BLaER1 (cell line): Measurements from ENCODE around the gene GAS2.

Source experiments
- H3K27ac ChIP-seq: shearing (Covaris generic); formaldehyde crosslinking; 2 replicates; pipeline ENCODE4 v1.8.1; 2022
- H3K27me3 ChIP-seq: shearing (Covaris generic); formaldehyde crosslinking; 2 replicates; pipeline ENCODE4 v1.8.1; 2022
- H3K36me3 ChIP-seq: shearing (Covaris generic); formaldehyde crosslinking; 2 replicates; pipeline ENCODE4 v1.8.1; 2022
- H3K4me1 ChIP-seq: shearing (Covaris generic); formaldehyde crosslinking; 2 replicates; pipeline ENCODE4 v1.8.1; 2022
- H3K4me2 ChIP-seq: shearing (Covaris generic); formaldehyde crosslinking; 2 replicates; pipeline ENCODE4 v1.8.1; 2022
- H3K4me3 ChIP-seq: shearing (Covaris generic); formaldehyde crosslinking; 2 replicates; pipeline ENCODE4 v1.8.1; 2022
- H3K9ac ChIP-seq: shearing (Covaris generic); formaldehyde crosslinking; 2 replicates; pipeline ENCODE4 v1.8.1; 2022
- H3K9me3 ChIP-seq: shearing (Covaris generic); formaldehyde crosslinking; 2 replicates; pipeline ENCODE4 v1.8.1; 2022
- H4K20me1 ChIP-seq: shearing (Covaris generic); formaldehyde crosslinking; 2 replicates; pipeline ENCODE4 v1.8.1; 2022
- Cebpa-rat ChIP-seq: shearing (Covaris generic); IDR thresholded peaks from 2 replicates; pipeline ENCODE4 v1.8.1; 2022

GAS2 gene

DNA sequence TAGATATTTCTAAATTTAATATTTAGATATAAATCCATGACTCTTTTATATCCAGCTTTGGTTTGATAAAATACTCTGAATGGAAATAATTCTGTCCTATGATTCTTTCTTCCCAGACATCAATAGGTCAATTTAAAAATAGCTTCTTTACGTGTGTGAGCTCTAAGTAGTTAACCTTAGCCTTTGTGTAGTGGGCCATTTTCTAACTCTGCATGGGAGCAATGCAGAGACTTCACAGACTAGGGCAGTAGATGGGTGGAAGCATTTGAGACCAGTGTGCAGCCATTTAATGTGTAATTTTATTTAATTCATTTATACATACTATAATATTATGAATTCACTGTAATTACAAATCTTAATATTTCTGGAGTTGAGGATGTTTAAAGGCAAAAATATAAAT is 23.8 kb downstream of the GAS2 start:
- H3K4me3 ChIP-seq, result no peak overlapping the region
- H3K4me2 ChIP-seq, result no peak overlapping the region
- no peaks in the 10 kb centered on the region for H4K20me1 ChIP-seq
- no peak for TF ChIP-seq Cebpa-rat
- H3K27me3 ChIP-seq, result no peaks in the 10 kb centered on the region
- no peak overlapping the region for H3K9ac ChIP-seq
- H3K9me3 ChIP-seq, result no peaks in the 10 kb centered on the region
- H3K4me1 ChIP-seq, result peaks cover 6% of the 10 kb centered on the region; the same call in 1 of the 2 replicates
- H3K27ac ChIP-seq, result no peak overlapping the region
- no peaks in the 10 kb centered on the region for H3K36me3 ChIP-seq

DNA sequence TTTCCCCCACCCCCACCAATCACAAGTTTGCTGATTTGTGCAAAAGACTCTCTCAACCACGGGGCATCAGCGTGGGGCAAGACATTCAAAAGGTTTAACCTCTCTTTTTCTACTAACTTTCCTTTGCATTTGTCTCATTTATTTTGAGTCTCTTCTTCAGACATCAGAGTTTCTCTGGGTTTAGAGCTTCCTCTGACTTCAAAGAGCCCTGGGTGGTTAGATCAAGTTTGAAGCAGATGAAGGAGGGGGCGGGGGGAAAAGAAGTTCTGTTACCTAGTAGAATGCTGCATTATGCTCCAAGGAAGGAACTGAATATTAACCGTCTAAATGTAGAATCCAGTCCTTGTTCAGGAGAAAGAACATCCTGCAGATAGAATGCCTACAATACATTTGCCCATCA is 24.5 kb downstream of the GAS2 start:
- no peak overlapping the region for H3K4me3 ChIP-seq
- no peaks in the 10 kb centered on the region for H3K27me3 ChIP-seq
- peak overlapping the region; percentile 9; the same call in 1 of the 2 replicates for H3K4me2 ChIP-seq
- H3K9ac ChIP-seq, result no peak overlapping the region
- H3K4me1 ChIP-seq, result peaks cover 6% of the 10 kb centered on the region; the same call in 1 of the 2 replicates
- no peak for TF ChIP-seq Cebpa-rat
- no peaks in the 10 kb centered on the region for H3K9me3 ChIP-seq
- no peak overlapping the region for H3K27ac ChIP-seq
- H3K36me3 ChIP-seq, result no peaks in the 10 kb centered on the region
- no peaks in the 10 kb centered on the region for H4K20me1 ChIP-seq

GRCh38 chr11:22699388-22699787 is 33.0 kb downstream of the GAS2 start:
- Histone ChIP-seq H3K4me2 (no peak overlapping the region), H3K36me3 (no peaks in the 10 kb centered on the region), H3K4me1 (no peaks in the 10 kb centered on the region), H4K20me1 (no peaks in the 10 kb centered on the region), H3K27me3 (no peaks in the 10 kb centered on the region), H3K27ac (no peak overlapping the region), H3K4me3 (no peak overlapping the region), H3K9me3 (no peaks in the 10 kb centered on the region), H3K9ac (no peak overlapping the region)
- no peak for TF ChIP-seq Cebpa-rat

DNA sequence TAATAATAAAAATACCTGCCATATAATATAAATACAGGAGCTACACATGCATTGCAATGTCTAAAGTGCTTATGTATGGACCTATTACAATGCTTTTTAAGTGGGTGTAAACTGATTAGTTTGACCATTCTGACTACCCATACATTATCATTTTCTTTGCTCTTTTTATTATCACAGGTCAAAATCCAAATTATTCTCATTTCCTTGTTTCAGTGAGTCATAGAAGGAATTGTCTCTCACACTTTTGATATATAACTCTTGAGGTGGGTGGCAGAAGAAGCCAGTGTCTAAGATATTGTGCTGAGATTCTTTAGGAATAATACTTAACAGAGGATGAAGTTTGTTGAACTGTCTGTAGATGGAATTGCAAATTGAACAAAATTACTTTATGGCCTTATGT is 35.6 kb downstream of the GAS2 start:
- no peak for TF ChIP-seq Cebpa-rat
- Histone ChIP-seq H3K4me1 (no peaks in the 10 kb centered on the region), H3K4me3 (no peak overlapping the region), H3K27me3 (no peaks in the 10 kb centered on the region), H3K4me2 (no peak overlapping the region), H4K20me1 (no peaks in the 10 kb centered on the region), H3K36me3 (no peaks in the 10 kb centered on the region), H3K27ac (no peak overlapping the region), H3K9ac (no peak overlapping the region), H3K9me3 (no peaks in the 10 kb centered on the region)

DNA sequence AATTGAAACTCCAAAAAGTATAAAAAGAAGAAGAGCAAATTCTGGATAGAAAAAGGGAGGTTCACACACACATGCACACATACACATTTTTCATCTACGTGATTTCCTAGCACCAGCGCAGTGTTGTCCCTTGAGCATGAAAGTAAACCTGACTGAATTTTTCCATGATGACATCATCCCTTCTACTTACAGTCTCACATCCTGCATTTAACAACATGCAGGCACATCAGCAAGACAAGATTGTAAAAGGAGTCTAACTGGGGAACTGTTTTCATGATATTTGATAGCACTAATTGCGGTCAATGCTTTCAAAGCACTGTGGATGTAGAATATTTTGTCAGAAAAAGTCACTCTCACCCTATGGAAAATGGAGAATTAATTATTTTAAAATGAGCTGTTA is 36.6 kb downstream of the GAS2 start:
- Histone ChIP-seq H3K36me3 (no peaks in the 10 kb centered on the region), H3K4me2 (no peak overlapping the region), H3K9ac (no peak overlapping the region), H3K4me1 (no peaks in the 10 kb centered on the region), H3K4me3 (no peak overlapping the region), H3K9me3 (no peaks in the 10 kb centered on the region), H4K20me1 (no peaks in the 10 kb centered on the region), H3K27me3 (no peaks in the 10 kb centered on the region), H3K27ac (no peak overlapping the region)
- no peak for TF ChIP-seq Cebpa-rat

GRCh38 chr11:22703591-22703990 is 37.2 kb downstream of the GAS2 start:
- no peak for TF ChIP-seq Cebpa-rat
- Histone ChIP-seq H3K4me1 (no peaks in the 10 kb centered on the region), H3K27me3 (no peaks in the 10 kb centered on the region), H3K27ac (no peak overlapping the region), H3K4me2 (no peak overlapping the region), H4K20me1 (no peaks in the 10 kb centered on the region), H3K36me3 (no peaks in the 10 kb centered on the region), H3K9me3 (no peaks in the 10 kb centered on the region), H3K4me3 (no peak overlapping the region), H3K9ac (no peak overlapping the region)

GRCh38 chr11:22707119-22707899 is 40.9 kb downstream of the GAS2 start:
- no peak overlapping the region for H3K9ac ChIP-seq
- H3K4me2 ChIP-seq, result no peak overlapping the region
- no peak overlapping the region for H3K4me3 ChIP-seq
- no peak for TF ChIP-seq Cebpa-rat
- no peaks in the 10 kb centered on the region for H3K9me3 ChIP-seq
- no peaks in the 10 kb centered on the region for H3K4me1 ChIP-seq
- no peaks in the 10 kb centered on the region for H4K20me1 ChIP-seq
- no peaks in the 10 kb centered on the region for H3K27me3 ChIP-seq
- no peaks in the 10 kb centered on the region for H3K36me3 ChIP-seq
- H3K27ac ChIP-seq, result no peak overlapping the region

GRCh38 chr11:22711071-22711770 is 44.8 kb downstream of the GAS2 start:
- H3K4me3 ChIP-seq, result no peak overlapping the region
- no peaks in the 10 kb centered on the region for H3K27me3 ChIP-seq
- H3K9ac ChIP-seq, result no peak overlapping the region
- no peak overlapping the region for H3K27ac ChIP-seq
- no peaks in the 10 kb centered on the region for H4K20me1 ChIP-seq
- TF ChIP-seq Cebpa-rat, result no peak
- no peaks in the 10 kb centered on the region for H3K9me3 ChIP-seq
- no peaks in the 10 kb centered on the region for H3K4me1 ChIP-seq
- H3K36me3 ChIP-seq, result no peaks in the 10 kb centered on the region
- no peak overlapping the region for H3K4me2 ChIP-seq

DNA sequence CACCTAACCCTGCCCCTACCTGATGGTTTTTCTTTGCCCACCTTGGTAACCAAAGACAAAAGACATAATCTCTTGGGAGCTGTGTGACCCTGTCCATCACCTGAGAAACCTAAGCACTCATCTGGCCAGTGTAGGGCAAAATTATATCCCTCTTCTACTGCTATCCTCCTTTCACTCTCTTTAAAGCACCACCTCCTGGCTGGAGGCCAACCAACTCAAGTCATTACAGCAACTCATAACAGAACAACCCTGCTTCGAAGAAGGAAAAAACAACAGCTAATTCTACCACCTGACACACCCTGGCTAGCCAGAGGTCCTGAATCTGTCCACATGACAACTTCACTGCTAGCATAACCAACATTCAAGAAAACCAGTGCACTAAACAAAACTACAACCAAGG is 45.5 kb downstream of the GAS2 start:
- Histone ChIP-seq H4K20me1 (no peaks in the 10 kb centered on the region), H3K4me1 (no peaks in the 10 kb centered on the region), H3K27ac (no peak overlapping the region), H3K4me3 (no peak overlapping the region), H3K4me2 (no peak overlapping the region), H3K36me3 (no peaks in the 10 kb centered on the region), H3K9me3 (no peaks in the 10 kb centered on the region), H3K9ac (no peak overlapping the region), H3K27me3 (no peaks in the 10 kb centered on the region)
- TF ChIP-seq Cebpa-rat, result no peak

GRCh38 chr11:22713336-22713735 is 46.9 kb downstream of the GAS2 start:
- Histone ChIP-seq H3K9ac (no peak overlapping the region), H3K27ac (no peak overlapping the region), H4K20me1 (no peaks in the 10 kb centered on the region), H3K9me3 (no peaks in the 10 kb centered on the region), H3K4me2 (no peak overlapping the region), H3K27me3 (no peaks in the 10 kb centered on the region), H3K36me3 (no peaks in the 10 kb centered on the region), H3K4me1 (no peaks in the 10 kb centered on the region), H3K4me3 (no peak overlapping the region)
- no peak for TF ChIP-seq Cebpa-rat
